NCI-H69 (cell line): Measurements from ENCODE around the gene NTF3.
"Not testable (repeated sequence)": the region's sequence is repeated elsewhere in the genome, so short reads cannot be mapped to it uniquely, and the experiment has no call there.

ENCODE experiments used
- DNase-seq: peaks from one replicate; lab custom pipeline; 2025; lab: John Stamatoyannopoulos, UW

Gene NTF3

DNA sequence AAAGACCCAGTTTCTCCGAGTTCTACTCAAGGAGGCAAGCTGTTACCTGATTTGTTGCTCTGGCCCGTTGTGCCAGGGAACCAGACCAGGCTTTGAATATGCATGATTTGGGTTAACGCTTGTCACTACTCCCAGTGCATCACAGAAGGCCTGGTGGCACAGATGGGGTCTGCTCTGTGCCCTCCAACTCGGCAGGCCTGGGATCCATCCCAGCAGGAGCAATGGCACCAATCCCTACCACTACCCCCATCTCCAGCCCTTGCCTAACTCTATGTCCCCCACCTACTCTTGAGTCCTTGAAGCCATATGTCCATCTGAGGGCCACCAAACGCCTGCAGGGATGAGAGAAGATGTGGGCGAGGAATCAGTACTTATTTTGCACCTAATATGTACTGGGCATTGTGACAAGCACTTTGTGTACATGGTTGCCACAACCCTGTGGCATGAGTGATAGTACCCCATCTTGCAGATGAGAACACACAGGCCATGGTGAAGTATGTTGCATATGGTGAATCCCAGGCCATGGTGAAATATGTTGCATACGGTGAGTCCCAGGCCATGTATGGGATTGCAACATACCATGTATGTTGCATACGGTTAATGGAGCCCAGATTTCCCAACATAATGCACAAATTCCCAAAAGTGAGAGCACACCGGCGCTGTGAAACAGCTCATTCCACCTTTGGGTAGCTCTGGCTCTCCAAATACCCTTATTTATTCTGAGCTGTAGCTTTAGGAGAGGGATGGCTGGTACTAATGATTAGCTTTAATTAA lies 102.7 kb downstream of the NTF3 start:
- no peak for DNase-seq

DNA sequence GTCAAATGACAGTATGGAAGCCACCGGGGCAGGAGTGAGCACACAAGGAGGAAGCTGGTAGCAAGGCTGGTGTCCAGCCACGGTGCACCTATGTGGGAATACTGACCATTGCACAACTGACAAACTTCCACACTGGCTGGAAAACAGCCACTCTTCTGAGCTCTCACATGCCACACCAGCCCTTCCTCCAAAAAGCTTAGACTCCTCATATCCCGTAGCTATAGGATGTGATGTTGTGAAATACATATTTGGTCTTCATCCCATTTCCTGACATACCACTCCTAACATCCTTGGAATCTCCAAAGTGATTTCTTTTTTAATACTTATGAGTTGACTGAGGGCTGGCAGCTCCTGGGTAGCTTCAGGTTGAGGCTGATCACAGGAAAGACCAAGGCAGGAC lies 103.6 kb downstream of the NTF3 start:
- DNase-seq, result no peak

DNA sequence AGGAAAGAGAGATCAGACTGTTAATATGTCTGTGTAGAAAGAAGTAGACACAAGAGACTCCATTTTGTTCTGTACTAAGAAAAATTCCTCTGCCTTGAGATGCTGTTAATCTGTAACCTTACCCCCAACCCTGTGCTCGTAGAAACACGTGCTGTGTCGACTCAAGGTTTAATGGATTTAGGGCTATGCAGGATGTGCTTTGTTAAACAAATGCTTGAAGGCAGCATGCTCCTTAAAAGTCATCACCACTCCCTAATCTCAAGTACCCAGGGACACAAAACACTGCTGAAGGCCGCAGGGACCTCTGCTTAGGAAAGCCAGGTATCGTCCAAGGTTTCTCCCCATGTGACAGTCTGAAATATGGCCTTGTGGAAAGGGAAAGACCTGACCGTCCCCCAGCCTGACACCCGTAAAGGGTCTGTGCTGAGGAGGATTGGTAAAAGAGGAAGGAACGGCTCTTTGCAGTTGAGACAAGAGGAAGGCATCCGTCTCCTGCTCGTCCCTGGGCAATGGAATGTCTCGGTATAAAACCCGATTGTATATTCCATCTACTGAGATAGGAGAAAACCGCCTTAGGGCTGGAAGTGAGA lies 105.2 kb downstream of the NTF3 start:
- not testable (repeated sequence) for DNase-seq

DNA sequence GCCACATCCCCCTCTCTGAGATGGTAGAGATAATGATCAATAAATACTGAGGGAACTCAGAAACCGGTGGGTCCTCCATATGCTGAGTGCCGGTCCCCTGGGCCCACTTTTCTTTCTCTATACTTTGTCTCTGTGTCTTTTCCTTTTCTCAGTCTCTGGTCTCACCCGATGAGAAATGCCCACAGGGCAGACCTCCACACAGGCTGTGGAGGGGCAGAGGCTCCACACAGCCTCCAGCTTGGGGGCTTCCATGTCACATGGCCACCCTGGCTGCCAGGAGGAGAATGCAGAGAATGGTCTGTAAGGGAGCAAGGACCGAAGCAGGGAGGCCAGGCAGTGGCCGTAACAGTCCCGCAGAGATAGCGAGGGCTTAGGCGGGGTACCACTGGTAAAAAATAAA lies 105.9 kb downstream of the NTF3 start:
- no peak for DNase-seq
